Stimulated activated CD8-positive, alpha-beta memory T cell treated with anti-CD3 and anti-CD28 coated beads, Interleukin-4, amount 100 ng/mL, for 48 hours (primary cell): ENCODE results near the gene TES.
A peak's percentile ranks its signal among the peaks of the same experiment; 100 is the strongest.
"Not testable (repeated sequence)": the region's sequence is repeated elsewhere in the genome, so short reads cannot be mapped to it uniquely, and the experiment has no call there.

Experiments used
- DNase-seq: peaks from one replicate; pipeline ENCODE4 v3.0.0-alpha.2; 2020

The TES gene

DNA sequence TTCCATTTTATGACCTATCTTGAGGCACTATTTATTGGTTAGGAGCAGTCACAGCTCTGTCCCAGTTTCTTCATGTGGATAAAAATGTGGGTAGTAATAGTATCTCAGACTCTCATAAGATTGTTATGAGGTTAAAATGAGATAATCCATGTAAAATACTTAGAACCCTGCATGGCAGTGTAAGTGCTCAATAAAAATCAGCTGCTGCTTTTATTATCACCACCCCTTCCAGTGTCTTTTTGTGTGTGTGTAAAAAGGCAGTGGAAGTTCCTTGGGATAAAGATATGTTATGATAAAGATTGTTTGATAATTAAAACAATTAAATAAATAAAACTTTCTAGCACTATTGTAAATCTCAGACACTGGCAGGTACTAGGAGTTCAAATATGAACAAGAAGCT lies 15.5 kb downstream of the TES start:
- DNase-seq, result no peak

DNA sequence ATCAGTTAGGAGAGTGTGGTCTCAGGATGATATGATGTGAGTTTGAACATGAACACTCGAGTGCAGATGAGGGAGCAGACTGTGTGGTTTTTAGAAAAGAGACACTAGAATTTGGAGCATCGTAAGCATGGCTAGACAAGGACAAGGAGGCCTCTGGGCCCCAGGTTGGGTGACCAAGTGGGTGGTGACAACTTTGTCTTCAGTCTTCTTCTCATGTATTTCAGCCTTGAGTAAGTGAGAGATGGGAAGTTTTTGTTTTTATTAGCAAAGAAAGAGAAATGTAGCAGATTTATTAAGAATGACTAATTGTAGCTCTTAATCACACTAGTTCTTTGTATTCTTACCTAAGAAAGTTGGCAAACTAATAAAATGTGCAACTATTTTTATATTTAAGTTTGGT lies 16.3 kb downstream of the TES start:
- no peak for DNase-seq

DNA sequence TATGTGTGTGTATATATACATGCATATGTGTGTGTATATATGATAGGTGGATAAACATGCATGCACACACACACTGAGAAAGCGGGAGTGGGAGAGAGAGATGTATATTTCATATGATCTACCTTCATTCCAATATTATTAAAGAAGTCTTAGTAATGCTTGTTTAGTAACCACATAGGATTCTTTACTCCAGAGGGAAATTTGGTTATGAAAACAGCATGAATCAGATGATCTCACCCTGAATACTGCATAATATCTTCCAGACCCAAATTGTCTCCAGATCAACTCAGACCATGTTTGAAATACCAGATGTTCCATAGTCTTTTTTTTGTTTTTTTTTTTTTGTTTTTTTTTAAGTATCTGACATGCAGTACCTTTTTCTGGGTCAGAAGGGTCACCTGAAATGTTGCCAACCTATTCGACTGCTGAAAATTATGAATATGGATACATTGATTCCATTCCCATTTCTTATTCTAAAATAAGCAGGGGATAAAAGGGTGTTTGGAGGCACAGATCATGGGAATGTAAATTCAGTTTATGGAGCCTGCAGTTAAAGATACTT lies 17.4 kb downstream of the TES start:
- DNase-seq, result no peak

DNA sequence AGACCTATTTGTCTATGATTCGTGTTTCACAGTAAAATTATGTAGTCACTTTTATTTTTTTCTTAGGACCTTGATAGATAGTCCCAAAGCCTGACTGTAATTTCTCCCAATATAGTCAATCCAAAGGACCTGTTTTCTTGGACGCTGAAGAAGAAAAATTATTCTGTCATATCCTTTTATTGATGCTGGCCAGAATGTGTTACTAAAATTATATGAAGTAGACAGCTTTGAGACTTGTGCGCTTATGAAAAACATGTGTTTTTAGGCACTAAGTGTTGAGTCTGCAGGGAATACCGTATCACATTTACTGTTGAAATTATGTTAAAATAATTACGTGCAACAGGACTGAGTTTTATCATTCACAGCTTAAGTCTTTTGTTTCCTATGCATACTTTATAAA lies 17.9 kb downstream of the TES start:
- DNase-seq, result no peak

DNA sequence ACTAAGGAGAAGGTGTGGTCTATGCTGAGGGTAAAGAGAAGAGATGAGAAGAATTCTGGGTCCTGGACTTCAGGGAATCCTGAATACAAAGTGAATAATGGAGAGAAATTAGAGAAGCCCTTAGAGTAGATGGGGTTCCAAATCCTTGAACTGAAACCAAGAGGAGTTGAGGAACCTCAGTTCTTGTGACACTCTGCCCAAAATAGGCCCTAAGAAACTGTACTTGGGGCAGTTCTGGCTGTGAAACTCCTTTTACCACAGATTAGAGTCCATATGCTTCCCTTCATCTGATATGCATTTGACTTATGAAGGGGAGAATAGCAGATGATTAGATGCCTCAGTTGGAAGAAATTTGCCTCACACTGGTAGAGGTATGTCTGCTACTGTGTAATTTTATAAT lies 19.0 kb downstream of the TES start:
- DNase-seq, result no peak

DNA sequence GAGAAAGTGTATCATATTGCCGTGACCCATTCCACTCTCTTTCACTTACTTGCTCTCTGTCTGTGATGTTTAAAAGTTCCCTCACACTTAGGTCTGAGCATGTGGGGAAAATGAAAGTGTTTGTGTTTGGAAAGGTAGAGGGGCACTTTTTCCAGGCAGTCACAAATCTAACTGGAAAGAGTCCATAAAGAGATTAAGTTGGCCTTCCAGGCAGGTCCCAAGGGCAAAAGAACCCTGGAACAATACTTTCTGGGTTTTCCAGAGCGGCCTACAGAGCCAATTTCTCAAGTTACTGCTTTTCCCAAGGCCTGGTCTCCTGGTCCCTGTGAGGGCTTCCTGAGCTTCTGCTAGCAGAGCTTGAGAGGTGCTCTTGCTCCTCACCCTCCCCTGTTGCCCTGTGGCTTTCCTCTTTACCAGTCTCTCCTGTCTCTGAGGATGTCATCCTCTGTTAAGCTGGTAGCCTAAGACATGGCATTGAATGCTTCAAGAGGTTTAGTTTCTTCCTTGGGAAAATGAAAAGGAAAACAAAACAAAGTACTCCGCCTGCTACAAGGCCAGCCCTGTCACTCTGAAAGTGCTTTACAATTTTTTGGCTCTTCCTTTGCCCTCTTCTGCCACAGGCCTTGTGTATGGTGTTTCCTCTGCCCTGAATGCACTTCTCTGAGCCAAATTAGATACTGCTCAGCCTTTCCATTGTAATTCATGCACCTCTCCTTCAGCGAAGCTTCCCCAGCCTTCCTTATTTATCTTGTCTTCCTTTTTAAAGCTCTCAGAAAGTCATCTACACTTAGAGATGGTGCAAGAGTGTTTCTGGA lies 20.1 kb downstream of the TES start:
- DNase-seq, result no peak

DNA sequence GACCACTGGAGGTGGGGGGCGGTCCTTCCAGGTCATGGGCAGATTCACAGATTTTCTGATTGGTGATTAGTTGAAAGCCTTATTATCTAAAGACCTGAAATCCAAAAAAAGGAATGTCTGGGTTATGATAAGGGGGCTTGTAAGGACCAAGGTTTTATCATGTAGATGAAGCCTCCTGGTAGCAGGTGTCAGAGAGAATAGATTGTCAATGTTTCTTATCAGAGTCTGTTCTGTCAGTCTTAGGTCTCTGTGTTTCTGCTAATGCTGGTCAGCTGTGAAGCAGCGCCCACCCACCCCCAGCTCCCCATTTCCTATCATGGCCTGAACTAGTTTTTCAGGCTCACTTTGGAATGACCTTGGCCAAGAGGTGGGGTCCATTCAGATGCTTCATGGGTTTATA lies 21.2 kb downstream of the TES start:
- no peak for DNase-seq

DNA sequence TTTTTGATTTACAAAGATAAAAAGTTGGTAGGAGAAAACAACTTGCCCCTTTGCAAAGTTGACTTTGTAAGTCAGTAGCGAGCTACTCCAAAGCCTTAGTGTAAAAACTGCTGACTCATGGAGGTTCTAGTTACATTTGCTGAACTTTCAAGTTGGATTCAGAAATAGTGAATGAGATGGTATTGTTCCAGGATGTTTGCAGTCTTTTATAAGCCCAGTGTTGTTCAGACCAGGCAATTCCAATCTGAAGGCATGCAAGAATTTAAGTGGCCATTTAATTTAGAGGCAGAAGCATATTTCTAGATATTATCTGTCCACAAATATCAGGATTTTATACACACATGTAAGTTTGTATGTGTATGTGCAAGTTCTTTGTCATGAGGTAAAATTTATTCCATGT lies 21.6 kb downstream of the TES start:
- DNase-seq, result no peak

DNA sequence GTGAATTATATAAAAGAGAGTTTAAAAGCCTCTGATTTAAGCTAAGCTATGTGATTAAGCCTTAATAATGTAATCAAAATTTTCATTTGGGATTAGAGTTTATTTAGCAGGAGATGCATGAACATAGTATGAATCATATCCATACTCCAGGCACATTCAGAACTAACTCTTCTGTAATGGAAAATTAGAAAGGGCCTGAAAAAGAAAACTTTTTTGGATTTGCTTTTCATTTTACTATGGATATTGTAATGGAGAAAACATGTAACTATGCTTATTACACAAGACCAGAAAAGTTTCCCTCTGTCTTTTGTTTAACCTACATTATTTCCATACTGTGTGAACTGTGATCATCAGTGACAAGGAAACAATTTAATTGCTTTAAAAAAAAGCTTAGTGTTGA lies 22.0 kb downstream of the TES start:
- DNase-seq, result no peak

DNA sequence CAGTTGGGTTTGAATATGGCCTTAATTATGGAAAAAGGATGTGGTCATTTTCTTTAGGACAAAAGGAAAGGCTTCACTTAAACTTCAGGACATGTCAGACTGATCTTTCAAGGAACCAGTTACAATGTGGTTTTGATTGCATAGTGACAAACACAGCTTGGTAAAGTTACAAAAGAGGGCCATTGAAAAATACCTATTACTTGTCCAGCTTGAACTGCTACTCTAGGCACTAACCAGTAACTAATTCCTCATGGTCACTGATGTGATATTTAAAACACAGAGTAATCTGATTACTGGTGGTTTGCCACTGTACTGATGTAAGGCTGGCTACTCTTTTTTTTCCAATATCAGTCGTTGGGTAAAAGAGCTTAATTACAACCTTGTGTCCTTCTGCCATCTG lies 22.6 kb downstream of the TES start:
- DNase-seq, result no peak

DNA sequence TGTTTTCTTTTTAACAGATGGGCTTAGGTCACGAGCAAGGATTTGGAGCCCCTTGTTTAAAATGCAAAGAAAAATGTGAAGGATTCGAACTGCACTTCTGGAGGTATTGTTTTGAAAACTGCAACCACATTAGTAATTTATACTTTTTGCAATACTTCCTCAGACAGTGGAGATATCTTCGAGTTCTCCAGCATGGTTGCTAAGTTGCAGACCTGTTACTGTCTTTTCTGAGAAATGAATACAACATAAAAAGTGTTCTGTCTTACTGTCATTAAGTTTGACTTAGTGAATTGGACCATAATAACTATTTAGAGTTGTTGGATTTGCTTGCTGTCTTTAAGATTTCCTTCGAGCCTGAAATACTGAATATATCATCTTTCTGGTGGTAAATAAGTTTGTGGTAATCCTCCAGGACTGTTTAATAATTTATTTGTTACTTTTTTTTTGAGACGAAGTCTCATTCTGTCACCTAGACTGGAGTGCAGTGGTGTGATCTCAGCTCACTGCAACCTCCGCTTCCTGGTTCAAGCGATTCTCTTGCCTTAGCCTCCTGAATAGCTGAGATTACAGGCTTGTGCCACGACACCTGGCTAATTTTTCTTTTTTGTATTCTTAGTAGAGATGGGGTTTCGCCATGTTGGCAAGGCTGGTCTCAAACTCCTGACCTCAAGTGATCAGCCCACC lies 24.3 kb downstream of the TES start:
- no peak for DNase-seq

DNA sequence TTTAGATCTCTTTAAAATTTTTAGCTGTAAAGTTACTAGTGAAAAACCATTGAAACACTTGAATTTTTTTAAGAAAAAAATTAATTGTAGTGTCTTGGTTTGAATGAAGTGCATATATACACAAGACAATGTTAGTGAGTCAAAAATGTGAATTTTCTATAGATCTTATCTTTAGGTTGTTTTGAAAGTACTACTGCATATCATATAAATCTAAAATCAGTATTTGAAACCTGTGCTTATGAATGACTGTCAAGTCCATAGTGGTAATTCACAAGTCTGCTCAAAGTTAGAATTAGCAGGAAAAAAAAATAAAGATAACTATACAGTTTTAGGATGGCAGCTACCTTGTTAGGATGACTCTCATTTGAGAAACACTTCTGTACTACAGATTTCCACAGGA lies 25.0 kb downstream of the TES start:
- DNase-seq, result no peak

DNA sequence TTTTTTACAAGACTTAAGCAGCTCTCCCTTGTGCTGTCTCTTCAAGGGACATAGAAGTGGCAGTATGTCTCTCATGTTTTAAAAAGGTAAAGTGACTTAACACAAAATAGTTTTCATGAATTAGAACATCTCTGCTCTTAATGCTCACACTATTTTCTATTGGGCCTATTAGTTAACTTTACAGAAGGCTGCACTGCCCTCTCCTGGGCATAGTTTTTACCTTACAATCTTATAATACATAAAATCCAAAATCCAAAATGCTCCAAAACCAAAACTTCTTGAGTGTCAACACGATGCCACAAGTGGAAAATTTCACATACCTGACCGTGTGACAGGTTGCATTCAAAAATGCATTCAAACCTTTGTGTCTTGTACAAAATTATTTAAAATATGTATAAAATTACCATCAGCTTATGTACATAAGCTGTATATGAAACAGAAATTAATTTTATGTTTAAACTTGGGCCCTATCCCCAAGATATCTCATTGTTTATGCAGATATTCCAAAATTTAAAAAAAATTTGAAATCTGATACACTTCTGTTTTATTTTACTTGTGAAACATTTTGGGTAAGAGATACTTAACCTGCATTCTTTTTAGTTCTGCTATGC lies 25.8 kb downstream of the TES start:
- DNase-seq, result peak; percentile 54

DNA sequence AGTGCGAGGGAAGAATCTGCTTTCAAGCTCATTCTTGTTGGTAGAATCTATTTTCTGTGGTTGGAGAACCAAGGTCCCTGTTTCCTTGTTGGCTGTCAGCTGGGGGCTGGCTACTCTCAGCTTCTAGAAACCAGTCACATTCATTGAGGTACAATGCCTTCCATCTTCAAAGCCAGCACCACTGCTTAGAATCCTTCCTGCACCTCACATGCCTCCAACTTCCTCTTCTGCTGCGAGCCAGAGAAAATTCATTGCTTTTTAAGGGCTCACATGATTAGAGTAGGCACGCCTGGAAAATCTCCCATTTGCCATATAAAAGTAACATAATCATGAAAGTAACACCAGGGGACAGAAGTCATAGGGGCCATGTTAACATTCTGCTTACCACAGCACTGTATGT lies 28.7 kb downstream of the TES start:
- no peak for DNase-seq

DNA sequence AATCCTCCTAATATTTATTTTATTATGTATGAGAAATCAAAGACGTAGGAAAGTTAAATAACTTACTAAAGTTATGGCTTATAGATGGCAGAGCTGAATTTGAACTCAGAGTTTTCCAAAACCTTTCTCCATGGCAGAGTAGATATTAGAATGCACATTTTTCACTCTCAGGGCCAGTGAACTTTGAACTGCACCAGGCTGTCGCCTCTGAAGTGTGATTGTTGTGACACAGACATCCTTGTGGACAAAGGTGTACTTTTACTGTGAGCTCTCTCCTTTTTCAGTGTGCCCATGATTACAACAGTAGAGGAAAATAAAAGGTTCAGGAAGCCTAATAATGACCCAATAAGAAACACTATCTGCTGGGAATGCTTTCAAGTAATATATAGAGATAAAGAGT lies 29.1 kb downstream of the TES start:
- no peak for DNase-seq

DNA sequence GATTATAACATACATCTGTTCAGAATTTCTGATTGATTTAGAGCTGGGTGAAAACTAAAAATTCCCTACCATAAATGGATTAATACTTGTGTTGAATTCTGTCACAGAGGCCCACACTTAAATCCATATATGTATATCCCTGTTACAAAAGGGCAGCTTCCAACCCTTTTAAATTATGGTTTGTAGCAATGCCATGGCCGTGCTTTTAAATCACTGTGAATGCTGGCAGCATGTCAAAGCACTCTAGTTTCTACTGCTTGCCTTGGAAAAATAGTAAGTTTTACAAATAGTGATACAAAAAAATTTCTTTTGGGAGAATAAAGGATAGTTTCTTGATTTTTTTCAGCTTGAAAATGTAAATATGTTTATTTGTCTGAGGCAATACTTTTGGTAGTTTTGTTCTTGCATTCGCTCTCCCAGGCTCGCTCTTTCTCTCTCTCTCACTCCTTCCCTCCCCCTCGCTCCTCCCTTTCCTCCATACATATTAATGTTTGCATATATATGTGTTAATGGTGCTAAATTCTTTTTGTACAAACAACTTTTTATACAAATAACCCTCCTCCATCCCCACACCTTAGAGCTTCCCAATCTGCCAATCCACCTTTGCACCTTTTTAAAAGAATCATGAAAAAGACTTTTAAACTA lies 29.8 kb downstream of the TES start:
- DNase-seq, result no peak

DNA sequence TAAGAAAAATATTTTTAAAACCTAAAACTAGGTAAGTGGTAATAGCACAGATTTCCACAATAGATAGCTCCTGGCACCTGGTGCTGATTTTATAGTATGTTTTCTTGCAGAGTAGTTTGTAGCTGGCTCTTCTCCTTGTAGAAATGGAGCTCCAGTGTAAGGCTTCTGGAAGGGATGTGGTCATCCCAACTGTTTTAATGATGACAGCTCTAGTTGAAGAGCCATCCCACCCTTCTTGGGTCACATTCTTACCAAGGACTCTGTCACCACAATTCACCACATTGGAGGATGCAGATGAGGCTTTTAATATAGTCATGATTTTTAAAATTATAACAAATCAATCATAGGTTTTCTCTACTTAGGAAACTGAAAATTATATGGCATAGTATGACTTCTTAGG lies 31.0 kb downstream of the TES start:
- DNase-seq, result no peak

DNA sequence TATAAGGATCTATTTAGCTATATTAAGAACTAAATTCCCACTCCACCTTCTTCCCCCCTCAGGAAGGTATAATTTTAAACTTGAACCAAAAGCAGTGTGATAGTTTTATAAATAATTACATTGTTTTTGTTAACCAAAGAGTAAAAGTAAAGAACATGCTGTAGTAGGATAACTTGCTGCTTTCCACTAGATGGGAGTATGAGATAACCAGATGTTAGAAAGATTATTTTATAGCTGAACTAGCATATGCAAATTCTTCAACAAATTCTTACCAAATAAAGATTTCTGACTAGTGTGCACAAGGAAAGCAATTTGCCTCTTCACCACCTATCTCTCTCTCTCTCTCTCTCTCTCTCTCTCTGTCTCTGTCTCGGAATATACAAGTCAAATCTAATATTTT lies 31.8 kb downstream of the TES start:
- DNase-seq, result no peak

DNA sequence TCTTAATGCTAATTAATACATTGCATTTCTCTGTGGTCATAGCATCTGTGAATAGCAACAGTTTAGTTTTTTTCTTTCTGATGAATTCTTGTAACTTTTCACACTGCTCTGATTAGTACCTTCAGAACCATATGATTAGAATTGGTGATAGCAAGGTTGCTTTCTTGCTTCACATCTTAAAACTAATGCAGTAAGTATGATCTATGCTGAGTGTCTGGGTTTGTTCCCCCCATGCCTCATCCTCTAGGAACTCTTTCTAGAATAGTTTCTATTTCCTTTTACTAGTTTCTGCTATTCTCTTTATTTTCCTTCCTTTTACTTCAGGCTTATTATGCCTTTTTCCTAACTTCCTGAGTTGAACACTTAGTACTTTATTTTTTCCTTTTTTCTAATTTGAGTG lies 32.4 kb downstream of the TES start:
- DNase-seq, result no peak

DNA sequence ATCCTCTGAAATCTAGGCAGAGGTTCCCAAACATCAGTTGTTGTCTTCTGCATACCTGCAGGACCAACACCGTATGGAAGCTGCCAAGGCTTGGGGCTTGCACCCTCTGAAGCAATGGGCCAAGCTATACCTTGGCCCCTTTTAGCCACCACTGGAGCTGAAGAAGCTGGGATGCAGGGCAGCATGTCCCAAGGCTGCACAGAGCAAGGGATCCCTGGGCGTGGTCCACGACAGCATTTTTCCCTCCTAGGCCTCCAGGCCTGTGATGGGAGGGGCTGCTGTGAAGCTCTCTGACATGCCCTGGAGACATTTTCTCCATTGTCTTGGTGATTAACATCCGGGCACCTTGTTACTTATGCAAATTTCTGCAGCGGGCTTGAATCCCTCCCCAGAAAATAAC lies 34.5 kb downstream of the TES start:
- DNase-seq, result not testable (repeated sequence)

DNA sequence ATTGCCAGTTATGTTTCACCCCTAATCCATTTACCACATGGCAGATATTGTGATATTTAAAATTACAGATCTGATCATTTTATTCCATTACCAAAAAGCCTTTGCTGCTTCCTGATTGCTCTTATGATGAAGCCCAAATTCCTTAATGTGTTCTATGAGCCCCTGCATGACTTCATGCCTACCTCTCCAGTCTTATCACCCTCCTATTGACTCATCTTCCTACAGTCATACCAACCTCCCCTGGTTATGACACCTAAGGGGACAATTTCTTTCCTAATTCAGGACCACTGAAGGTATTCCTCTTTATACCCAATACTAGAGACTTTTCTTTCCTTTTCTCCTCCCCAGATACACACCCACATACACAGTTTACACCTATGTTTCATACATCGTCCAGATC lies 36.0 kb downstream of the TES start:
- no peak for DNase-seq

DNA sequence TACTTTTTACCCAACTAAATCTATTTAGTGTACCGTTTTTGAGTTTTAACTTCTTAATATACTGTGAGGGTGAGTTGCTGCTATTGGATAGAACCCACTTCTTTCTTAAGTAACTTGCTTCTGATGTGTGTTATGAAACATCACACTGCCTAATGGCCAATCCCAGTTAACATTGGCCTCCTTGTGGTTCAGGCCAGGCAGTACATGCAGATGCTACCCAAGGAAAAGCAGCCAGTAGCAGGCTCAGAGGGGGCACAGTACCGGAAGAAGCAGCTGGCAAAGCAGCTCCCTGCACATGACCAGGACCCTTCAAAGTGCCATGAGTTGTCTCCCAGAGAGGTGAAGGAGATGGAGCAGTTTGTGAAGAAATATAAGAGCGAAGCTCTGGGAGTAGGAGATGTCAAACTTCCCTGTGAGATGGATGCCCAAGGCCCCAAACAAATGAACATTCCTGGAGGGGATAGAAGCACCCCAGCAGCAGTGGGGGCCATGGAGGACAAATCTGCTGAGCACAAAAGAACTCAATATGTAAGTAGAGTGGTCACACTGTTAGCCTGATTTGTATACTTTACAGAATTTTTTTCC lies 39.7 kb downstream of the TES start:
- no peak for DNase-seq

DNA sequence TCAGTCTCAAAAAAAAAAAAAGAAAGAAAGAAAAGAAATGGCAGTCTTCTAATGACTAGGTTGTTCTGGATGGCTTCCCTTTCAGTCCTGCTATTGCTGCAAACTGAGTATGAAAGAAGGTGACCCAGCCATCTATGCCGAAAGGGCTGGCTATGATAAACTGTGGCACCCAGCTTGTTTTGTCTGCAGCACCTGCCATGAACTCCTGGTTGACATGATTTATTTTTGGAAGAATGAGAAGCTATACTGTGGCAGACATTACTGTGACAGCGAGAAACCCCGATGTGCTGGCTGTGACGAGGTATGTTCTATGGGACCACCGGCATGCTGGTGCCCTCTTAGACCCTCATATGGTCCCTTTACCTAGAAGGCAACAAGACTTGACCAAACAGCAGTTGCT lies 41.3 kb downstream of the TES start:
- DNase-seq, result no peak
